Motor neuron (in vitro differentiated cells): Measurements from ENCODE around the gene TJP3. TPM values are rescaled to one million over a fixed set of nuclear protein-coding genes. Genes with fewer than 3 reads are reported as not detected.
"Not testable (repeated sequence)": the region's sequence is repeated elsewhere in the genome, so short reads cannot be mapped to it uniquely, and the experiment has no call there.

Experiments used
- ATAC-seq, 8 experiments: fragments of 200-7000 bp; cut with Tn5 transposase; replicated peaks in 6 of 8; 2 replicates each; pipeline ENCODE4 v1.8.0; 2021; ENCODE audit warnings: mild to moderate bottlenecking in 8 of 8, moderate library complexity in 8 of 8
- H3K27ac ChIP-seq, 2 donors: fragments of 250-450 bp; sonication (Bioruptor Pico); 2 replicates each; pipeline ENCODE4 v1.9.0; 2021; ENCODE audit warnings: antibody characterized with exemption in 2 of 2, mild to moderate bottlenecking in 2 of 2, moderate library complexity in 1 of 2
- H3K4me1 ChIP-seq, 2 donors: fragments of 250-450 bp; sonication (Bioruptor Pico); replicated peaks in 1 of 2; 2 replicates each; pipeline ENCODE4 v1.6.1; 2021; ENCODE audit warnings: antibody characterized with exemption in 2 of 2, mild to moderate bottlenecking in 2 of 2, moderate library complexity in 1 of 2
- H3K4me3 ChIP-seq, 5 donors: fragments of 250-450 bp; sonication (Bioruptor Pico); 2 replicates each; pipeline ENCODE4 v1.9.0; 2021; ENCODE audit warnings: antibody characterized with exemption in 5 of 5, mild to moderate bottlenecking in 5 of 5, moderate library complexity in 4 of 5
- WGBS, 10 experiments: fragments of 450-650 bp; shearing (Covaris generic); methylation state at CpG; one replicate each; pipeline ENCODE4 v1.0.0; 2022; 5-methylcytosine and 5-hydroxymethylcytosine counted together
- in situ Hi-C, 9 experiments: fragments of 400-800 bp; cut with MboI; loops; one replicate each; pipeline ENCODE4 v1.15.0; 2021; ENCODE audit warnings: low sequenced_read_pairs in 9 of 9, low pct_unique_long_range_greater_than_20kb in 2 of 9; ENCODE audit not compliant: unreplicated experiment in 9 of 9
- total RNA-seq, 8 experiments: library from RNA; unstranded; fragments of 300-600 nt; gene quantifications; 2 replicates each; pipeline versions ENCODE4 v1.2.3 to v1.2.4, GENCODE V29; 2022

Gene TJP3
- total RNA-seq, 8 experiments from 2014 or later = 0.41 to 7.4 (median 0.96) TPM; not detected in 3

- WGBS, 10 experiments = no CpG with 5 or more reads among the region's 30 CpGs
- no peaks in the 10 kb centered on the region for H3K4me1 ChIP-seq
- peak in 1 of 8 experiments; percentile 4 for ATAC-seq
- H3K27ac ChIP-seq = no peak overlapping the region
- in situ Hi-C loops = no loop called here
- H3K4me3 ChIP-seq = no peak overlapping the region
Measured at GRCh38 chr19:3751236-3751635, 43.1 kb downstream of the TJP3 start.

DNA sequence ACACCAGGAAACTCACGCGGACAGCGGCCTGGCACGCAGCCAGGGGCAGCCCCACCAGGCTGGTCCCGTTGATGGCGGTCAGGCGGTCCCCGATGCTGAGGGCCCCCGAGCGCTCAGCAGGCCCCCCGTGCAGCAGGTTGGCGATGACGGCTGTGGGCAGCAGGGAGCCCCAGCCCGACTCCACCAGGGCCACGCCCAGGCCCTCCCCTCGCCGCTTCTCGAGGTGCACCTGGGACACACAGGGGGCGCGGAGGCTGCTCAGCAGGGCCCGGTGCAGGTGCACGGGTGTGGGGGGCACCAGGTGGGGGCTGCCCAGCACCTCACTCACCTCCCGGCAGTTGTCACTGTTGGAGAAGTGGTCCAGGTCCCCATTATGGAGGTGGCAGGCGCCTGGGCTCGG, 44.3 kb downstream of the TJP3 start:
- WGBS, 10 experiments = 60% methylated on average over 3 of the region's 25 CpGs; no CpG with 5 or more reads in 9 of the 10 experiments
- no peak overlapping the region for H3K27ac ChIP-seq
- no peaks in the 10 kb centered on the region for H3K4me1 ChIP-seq
- in situ Hi-C loops = no loop called here
- ATAC-seq = peak in 3 of 8 experiments; percentile 10 to 14 (median 13)
- no peak overlapping the region for H3K4me3 ChIP-seq

DNA sequence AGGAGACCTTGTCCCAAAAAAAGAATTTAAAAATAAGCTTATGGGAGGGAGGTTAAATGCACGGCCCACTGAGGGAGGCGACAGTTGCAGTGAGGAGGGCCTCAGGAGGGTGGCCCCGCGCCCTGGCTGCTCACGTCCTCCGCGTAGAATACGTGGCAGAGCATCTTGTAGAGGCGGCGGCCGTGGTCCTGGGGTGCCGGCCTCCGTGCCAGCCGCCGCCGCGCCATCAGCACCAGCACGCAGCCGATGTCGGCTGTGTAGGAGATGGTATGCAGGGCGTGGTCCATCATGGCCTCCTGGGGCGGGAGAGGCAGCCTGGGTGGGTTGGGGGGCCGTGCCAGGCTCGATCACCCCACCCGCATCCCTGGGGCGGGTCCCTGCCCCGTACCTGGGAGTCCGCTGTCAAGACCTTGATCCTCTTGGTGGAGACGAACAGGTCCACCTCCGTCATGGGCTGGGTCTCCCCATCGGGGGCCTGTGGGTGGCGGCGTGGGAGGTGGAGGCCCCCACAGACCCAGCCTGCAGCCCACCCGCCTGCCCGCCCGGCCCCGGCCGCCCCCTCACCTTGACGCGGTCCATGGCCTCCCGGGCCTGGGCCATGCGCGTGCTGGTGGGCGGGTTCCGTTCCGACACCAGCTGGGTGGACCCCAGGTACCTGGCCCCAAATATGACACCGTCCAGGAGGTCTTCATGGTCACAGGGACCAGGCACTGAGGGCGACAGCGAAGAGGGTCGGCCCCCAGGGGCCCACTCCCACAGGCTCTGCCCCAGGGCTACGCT, 45.6 kb downstream of the TJP3 start:
- WGBS, 10 experiments = 90 to 100% (median 100%) methylated on average over 1 to 14 of the region's 51 CpGs; no CpG with 5 or more reads in 7 of the 10 experiments

DNA sequence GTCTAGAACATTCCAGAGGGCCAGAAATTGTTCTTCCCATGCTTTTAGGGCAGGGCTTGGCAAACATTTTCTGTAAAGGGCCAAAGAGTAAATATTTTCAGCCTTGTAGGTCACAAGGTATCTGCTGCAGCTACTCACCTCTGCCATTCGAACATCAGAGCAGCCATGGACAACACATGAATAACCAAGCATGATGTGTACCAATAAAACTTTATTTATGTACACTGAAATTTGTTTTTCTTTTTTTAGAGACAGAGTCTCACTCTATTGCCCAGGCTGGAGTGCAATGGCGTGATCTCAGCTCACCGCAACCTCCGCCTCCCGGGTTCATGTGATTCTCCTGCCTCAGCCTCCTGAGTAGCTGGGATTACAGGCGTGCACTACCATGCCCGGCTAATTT, 49.5 kb downstream of the TJP3 start:
- WGBS, 10 experiments = 80 to 100% (median 96%) methylated on average over 1 to 5 of the region's 7 CpGs; no CpG with 5 or more reads in 5 of the 10 experiments
- ATAC-seq, H3K4me1 ChIP-seq, H3K27ac ChIP-seq, H3K4me3 ChIP-seq, in situ Hi-C loops: not testable (repeated sequence)

More for the DNA sequence above, 45.6 kb downstream of the TJP3 start:
- ATAC-seq = peak in 4 of 8 experiments; percentile 17 to 26 (median 21)
- in situ Hi-C loops = no loop called here
- H3K4me3 ChIP-seq = no peak overlapping the region
- H3K4me1 ChIP-seq = no peaks in the 10 kb centered on the region
- H3K27ac ChIP-seq = no peak overlapping the region

- H3K27ac ChIP-seq, ATAC-seq, H3K4me3 ChIP-seq, H3K4me1 ChIP-seq, in situ Hi-C loops: not testable (repeated sequence)
- 87 to 100% (median 90%) methylated on average over 2 to 5 of the region's 13 CpGs; no CpG with 5 or more reads in 5 of the 10 experiments for WGBS, 10 experiments
Measured at GRCh38 chr19:3758297-3758696, 50.1 kb downstream of the TJP3 start.

- H3K4me1 ChIP-seq = peaks cover 5 to 8% of the 10 kb centered on the region in 2 donors
- no peak overlapping the region for H3K4me3 ChIP-seq
- ATAC-seq = no peak
- in situ Hi-C loops = no loop called here
- WGBS, 10 experiments = 94 to 100% (median 100%) methylated on average over 2 to 3 of the region's 19 CpGs; no CpG with 5 or more reads in 7 of the 10 experiments
- no peak overlapping the region for H3K27ac ChIP-seq
Measured at GRCh38 chr19:3759482-3760254, 51.5 kb downstream of the TJP3 start.

DNA sequence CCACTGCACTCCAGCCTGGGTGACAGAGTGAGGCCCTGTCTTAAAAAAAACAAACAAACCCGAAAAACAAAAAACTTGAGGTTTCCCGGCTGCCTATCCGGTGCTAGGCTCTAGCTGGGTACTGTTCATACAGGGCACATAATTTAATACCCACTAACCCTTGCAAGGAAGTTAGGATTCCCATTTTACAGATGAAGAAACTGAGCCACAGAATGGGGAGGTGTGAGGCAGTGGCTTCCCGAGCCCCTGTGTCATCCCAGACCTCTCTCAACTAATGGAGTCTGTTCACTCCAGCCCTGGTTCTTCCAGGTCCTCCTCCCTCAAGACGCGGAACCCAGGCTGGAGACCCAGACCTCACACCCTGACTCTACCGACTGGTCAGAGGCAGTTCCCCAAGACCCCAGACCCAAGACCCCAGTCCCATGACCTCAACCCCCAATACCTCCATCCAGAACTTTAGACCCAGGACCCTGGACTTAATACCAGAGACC, 52.7 kb downstream of the TJP3 start:
- in situ Hi-C loops = no loop called here
- peak overlapping the region; percentile 62 to 99 (median 94) for H3K4me3 ChIP-seq
- peaks cover 5 to 8% of the 10 kb centered on the region in 2 donors for H3K4me1 ChIP-seq
- peak overlapping the region; percentile 67 to 83 for H3K27ac ChIP-seq
- ATAC-seq = peak in 1 of 8 experiments; percentile 1
- WGBS, 10 experiments = 10 to 100% (median 41%) methylated on average over 1 to 5 of the region's 7 CpGs; no CpG with 5 or more reads in 3 of the 10 experiments

GRCh38 chr19:3761382-3762129, 53.4 kb downstream of the TJP3 start, which contains the start of gene APBA3:
TSS of gene APBA3 (minus strand) at chr19:3761692. CDS start at chr19:3760264, 1,428 bp downstream.
- H3K4me1 ChIP-seq = peaks cover 5 to 8% of the 10 kb centered on the region in 2 donors
- in situ Hi-C loops = no loop called here
- peak within 1 kb of the TSS; percentile 99 to 100 for H3K27ac ChIP-seq
- H3K4me3 ChIP-seq = peak within 1 kb of the TSS; percentile 75 to 99 (median 94)
- 0 to 88% (median 33%) methylated on average over 1 to 9 of the region's 45 CpGs; no CpG with 5 or more reads in 1 of the 10 experiments for WGBS, 10 experiments
- ATAC-seq = peak; percentile 41 to 53 (median 50)

DNA sequence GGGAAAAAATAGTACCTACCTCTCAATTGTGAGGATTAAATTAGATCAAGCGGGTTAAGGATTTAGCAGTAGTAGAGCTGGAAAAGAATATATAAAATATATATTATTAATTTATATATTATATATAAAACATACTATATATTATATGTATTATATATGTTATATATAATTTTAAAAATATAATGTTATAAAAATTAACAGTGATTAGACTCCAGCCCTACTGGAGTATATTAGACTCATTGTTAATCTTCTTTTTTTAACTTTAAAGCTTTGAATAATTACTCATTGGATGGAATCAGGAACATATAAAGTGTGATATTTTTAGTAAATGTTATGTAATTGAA, 53.9 kb downstream of the TJP3 start:
- peak overlapping the region in 1 of 2 donors; percentile 100 for H3K27ac ChIP-seq
- 23 to 100% (median 71%) methylated on average over 1 of the region's 1 CpG; no CpG with 5 or more reads in 1 of the 10 experiments for WGBS, 10 experiments
- no peak for ATAC-seq
- in situ Hi-C loops = no loop called here
- peak overlapping the region; percentile 75 to 99 (median 85) for H3K4me3 ChIP-seq
- peaks cover 5 to 8% of the 10 kb centered on the region in 2 donors for H3K4me1 ChIP-seq

DNA sequence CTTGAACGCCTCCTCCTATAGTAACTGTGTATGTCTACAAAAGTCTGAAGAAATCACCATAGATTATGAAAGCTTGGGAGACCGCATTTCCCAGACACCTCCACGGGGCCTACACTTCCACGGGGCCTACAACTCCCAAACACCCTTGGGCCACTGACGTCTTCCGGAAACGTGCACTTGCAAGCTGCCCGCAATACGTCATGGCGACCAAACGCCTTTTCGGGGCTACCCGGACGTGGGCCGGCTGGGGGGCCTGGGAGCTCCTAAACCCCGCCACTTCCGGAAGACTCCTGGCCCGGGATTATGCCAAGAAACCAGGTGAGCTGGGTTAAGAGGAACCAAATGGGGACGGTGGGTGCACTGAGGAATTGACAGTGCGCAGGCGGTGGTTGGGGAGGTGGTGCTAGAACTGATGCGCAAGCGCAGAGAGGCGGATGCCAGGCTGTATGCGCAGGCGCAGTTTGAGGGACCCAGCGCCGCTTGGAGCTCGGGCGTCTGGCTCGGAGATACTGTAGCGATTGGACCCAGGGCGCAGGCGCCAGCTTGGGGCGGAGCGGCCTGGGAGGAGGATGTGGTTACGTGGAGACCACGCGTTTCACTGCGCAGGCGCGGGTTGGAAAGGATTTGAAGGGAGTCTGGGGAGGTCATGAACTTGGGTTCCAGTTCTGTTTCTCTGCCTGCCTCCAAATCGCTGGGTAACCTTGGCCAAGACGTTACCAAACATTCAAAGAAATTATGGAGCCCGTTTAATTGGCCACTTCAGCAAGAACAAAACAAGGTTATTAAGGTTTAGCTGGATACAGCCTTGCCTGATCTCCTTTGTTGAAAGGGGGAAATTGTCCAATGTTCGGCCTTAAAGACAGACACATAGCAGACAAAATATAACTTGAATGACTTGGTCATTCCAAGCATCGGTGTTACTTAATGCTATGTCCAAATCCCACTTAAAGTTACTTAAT, 54.6 kb downstream of the TJP3 start, which contains the start of gene MRPL54:
MRPL54 (plus strand) TSS at position 182 of the 959 bp plus-strand sequence; CDS start at position 201, 19 bp downstream.
- WGBS, 10 experiments = 0 to 67% (median 9%) methylated on average over 1 to 19 of the region's 47 CpGs
- Histone ChIP-seq H3K4me1 (peaks cover 5 to 8% of the 10 kb centered on the region in 2 donors), H3K27ac (peak within 1 kb of the TSS; percentile 99 to 100), H3K4me3 (peak within 1 kb of the TSS; percentile 75 to 99 (median 94))
- peak; percentile 87 to 92 (median 88) for ATAC-seq
- in situ Hi-C loops = no loop called here

GRCh38 chr19:3765121-3765520, 56.9 kb downstream of the TJP3 start:
- H3K4me1 ChIP-seq = peaks cover 5 to 8% of the 10 kb centered on the region in 2 donors
- in situ Hi-C loops = no loop called here
- no peak for ATAC-seq
- no peak overlapping the region for H3K4me3 ChIP-seq
- H3K27ac ChIP-seq = no peak overlapping the region
- WGBS, 10 experiments = 83 to 100% (median 90%) methylated on average over 1 to 3 of the region's 12 CpGs; no CpG with 5 or more reads in 5 of the 10 experiments
